GM19455 (cell line): ENCODE data around the gene DPF3.

Experiments used
- ATAC-seq: cut with Tn5 transposase; IDR thresholded peaks from one replicate; pipeline ENCODE4 v1.9.1; 2021; ENCODE audit not compliant: unreplicated experiment

Gene DPF3

DNA sequence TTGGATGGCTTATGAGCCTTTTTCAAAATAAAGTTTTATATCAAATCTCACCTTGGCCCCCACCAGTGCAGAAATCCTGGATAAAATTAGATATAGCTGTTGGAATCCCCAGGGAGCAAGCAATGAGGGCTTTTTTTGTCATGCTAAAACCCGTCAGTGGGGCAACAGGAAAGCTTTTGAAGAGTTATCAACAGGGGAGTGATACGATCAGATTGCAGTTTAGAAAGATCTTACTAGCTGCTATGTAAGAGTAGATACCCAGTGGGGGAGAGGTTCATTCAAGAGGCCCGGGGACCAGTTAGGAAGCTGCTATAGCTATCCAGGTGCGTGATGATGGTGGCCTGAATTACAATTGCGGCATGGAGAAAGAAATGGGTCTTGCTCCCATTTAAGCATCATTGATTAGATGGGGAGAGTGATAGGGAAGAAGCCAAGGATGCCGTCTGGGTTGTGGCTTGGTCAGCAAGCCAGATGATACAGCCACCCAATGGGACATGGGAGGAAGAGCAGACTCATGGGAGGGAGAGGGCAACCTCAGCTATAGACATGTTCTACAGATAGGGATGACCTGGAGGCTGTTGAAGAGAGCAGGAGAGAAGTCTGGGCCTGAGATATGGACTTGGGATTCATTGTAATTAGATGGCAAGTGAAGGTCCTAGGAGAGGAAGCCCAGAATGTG lies 272.4 kb downstream of the DPF3 start:
- no peak for ATAC-seq

DNA sequence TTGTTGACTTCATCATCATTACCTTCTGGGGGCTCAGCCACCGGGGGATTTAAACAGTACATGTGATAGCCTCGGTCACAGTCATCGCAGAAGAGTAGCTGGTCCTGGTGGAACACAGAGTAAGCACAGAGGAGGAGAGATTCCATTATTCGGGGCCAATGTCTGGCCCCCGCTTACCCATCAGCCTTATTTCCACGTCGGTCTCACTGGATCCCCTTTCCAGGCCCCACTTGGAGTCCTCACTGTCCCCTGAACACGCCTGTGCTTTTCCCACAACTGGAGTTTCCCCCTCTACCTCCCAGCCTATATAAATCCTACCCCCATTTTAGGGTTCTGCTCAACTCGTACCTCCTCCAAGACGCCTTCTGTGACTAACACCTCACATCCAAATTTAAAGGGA lies 274.0 kb downstream of the DPF3 start:
- no peak for ATAC-seq

DNA sequence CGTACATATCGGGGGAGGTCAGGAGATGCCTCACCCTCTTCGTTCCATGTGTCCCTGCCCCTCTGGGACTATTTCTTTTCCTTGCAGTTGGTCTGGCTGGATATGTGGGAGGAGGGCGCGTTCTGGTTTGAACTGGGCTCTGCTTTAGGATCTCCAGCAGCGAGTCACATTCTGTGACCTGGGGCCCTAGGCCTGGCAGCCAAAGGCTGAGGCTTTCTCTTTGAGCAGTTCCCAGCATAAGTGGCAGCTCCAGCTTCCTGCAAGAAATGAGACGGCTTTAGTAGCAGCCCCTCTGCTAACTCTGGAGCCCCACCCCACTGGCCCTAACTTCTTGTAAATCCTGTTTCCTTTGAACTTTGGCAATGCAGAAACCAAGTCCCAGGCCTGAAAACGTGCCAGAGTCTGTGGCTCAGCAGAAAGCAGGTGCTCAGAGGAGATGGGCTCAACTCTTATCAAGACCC lies 274.8 kb downstream of the DPF3 start:
- no peak for ATAC-seq

DNA sequence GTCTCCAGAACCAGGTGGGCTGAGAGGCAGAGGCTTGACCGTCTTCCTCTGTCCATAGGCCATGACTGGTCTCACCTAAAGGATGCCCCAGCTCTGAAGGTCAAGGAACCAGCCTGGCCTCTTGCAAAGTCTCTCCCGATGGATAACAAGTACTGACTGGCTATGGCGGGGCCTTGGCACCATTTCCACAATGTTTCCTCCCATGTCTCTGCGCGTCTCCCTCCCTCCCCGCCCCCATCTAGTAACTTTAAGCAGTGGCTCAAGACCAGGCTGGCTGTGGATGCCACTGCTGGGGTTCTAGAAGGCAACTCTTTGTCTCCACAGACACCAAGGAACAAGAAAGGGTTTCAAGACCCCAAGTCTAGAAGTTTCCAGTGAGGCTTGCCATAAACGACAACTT lies 275.5 kb downstream of the DPF3 start:
- ATAC-seq = no peak

DNA sequence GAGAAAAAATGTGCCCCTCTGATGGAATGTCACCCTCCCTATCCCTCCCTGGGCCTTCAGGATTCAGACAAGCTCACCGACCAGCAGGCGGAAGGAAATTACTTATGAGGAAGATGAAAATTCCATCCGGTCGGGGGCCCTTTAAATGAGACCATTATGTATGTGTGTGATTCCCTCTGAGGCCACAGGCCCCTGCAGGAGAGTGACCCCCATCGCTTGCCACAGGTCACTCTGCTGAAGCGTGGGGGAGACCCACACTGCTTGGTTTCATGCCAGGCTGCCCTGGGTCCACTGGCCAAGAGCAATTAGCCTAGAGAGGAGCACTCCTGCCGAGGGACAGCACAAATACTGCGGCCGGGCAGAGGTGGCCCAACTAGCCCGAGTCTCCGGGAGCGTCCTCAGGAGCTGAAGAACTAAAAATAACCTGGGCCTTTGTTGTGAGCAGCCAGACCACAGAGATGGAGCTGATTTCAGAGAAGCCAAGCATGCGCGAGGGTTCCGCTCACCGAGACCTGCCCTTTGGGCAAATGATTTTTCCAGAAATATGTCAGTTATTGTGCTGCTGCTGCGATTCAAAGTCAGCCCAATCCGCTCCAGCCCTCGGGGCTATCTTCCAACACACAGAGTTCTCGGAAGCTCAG lies 276.4 kb downstream of the DPF3 start:
- ATAC-seq = no peak

DNA sequence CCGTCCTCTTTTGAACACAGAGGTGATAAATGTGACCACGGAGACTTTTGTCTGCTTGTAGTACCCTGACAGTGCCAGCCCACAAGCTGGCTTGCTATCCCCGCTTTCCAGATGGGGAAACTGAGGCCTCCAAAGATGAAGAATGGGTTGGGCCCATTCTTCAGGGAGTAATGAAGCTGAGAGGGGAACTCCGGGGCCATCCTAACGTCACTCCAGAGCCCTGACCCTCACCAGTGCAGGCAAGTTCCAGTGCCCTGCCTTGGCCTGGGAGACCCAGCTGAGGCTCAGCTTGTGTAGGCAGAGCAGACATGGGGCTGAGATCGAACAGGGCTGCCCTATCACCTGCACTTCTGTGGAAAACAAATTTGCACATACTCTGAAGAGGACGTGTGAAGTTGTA lies 277.1 kb downstream of the DPF3 start:
- no peak for ATAC-seq

DNA sequence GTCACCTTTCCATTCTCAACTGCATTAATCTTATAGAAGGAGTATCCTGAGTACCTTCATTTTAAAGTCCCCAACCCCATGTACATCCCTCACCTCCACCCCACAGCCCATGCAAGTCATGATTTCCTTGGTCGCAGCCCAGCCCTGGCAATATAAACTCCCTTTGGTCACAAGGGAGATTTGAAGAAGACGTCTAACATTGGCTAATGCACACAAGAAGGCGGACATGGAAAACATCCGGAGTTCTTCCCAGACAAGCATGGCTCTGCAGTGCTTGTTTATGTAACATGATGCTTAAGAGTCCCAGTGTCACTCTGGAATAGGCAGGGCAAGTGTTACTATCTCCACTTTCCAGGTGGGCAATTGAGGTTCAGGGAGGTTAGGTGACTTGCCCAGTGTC lies 277.6 kb downstream of the DPF3 start:
- no peak for ATAC-seq

DNA sequence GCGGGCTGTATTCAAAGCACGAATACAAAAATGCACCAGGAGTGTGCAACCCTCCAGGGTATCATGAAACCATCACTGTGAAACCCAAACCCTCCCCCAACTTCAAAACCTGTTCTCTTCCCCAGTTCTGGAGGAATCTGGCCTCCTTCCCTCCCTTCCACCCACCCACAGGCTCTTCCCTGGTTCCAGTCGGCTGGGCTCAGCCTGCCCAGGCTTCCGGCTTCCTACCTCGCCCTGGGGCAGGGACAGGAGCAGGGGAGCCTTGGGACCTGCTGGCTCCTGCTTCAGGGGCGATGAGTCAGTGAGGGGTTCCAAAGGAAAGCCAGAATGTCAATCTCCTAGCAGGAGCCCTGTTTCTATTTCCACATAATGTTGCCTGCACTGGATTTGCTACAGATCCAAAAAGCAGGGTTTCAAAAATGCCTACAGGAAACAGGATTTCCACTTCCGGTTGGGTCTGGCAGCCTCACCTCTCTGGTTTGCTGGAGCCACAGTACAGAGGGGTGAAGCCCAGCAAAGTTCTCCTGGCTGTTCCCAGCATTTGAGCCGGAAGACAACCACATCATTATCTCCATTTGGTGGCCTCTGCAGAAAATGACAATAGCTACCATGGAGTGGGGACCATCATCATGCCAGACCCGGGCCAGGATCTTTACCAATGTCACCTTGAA lies 278.3 kb downstream of the DPF3 start:
- ATAC-seq = no peak

DNA sequence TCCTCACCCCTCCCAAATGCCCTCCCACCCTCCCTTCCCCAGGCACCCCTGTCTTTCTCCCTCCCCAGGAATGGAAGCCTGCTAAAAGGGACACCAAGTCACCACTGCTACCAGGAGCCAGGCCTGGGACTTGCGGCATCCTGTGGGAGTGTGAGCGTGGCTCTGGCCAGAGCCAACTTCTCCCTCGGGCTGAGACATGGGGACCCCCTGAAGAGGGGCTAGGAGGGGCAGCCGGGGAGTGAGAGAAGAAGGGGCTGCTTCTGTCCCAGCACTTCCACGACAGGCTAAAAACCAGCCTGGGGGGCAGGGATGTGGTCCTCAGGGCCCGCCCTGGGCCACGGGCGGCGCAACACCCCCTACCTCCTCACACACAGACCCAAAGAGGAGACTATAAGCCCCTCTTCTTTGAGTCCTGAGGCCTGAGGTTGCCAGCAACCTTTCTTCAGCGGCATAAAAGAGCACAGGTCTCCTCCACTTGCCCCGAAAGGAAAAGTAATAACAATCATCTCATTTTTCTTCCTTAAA lies 278.9 kb downstream of the DPF3 start:
- ATAC-seq = no peak

DNA sequence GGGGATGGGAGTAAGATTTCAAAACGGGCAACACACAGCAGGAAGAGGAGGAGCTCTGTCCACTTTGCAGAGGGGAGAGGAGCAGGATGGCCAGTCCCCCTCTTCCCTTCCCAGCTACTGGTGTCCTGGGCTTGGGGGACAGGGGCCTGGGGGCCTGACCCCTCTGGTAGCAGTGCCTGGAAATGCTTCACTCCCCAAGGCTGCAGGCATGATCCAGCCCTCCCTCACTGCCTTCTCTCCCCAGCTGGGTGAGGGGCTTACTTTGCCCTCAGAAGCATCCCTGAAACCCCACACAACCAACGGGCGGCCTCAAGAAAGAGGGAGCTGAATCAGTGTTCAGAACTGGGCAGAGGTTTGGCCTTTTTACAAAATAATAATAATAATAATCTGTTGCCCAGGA lies 279.5 kb downstream of the DPF3 start:
- ATAC-seq = no peak

DNA sequence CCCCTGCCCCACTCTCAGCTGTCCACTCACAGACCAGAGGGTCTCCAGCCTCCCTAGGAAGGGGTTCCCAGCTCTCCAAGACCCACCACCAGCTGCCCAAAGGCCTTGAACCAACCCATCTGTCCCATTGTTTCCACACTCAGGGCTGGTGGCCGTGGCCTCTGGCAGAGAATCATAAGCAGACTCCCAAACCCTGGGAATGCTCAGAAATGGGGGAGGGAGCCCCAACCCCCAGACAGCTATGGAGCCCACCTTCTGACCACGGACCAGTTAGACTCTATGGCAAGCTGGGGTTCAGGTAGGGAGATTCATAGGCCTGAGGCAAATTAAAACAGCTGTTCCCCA lies 280.0 kb downstream of the DPF3 start:
- no peak for ATAC-seq

DNA sequence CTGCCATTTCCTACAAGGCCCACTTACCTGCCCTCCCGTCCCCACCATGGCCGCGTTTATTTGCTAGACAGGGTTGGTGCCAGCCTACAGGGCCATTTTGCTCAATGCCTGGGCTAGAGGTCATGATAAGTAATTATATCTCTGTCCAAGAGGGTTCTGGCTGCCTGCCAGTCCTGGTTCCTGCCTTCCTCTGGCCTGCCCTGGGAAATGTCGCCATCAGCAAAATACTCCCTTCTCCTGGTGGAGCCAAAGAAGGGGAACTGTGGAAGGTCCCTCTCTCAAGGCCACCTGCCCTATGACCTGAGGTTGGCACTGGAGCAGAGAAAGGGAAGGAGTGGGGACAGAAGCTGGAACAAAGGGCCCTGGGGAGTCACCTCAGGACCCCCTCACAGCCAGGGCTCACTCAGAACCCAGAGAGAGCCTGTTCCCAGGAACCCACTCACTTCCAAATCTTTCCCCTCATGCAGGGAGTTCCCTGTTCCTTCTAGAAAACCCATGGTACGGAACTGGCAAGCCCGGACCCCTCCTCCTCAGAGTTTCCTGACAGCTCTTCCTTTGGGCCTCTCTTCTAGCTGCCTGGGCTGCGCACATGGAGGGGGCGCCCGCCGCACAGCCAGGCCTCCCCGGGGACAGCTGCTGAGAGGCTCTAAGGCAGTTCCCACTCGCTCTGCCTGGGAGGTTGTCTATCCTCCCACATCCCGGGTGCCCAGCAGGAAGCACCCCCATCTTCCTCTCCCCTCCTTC lies 280.5 kb downstream of the DPF3 start:
- no peak for ATAC-seq

DNA sequence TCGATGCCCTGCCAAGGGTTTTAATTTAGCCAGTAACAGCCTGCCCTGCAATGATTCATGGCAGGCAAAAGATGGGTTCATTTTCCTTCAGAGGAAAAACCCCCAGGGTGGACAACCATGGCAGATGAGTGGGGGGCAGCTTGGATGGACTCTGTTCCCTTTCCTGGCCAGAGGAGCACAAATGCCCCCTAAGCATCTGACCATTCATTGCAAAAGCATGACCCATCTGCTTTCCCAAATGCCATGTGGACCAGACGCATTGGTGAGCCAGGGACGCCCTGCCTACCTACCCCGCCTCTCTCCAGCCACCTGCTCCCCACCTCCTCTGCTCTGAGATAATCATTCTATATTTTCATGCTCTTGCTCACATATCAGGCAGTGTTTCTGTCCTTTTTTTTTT lies 281.9 kb downstream of the DPF3 start:
- ATAC-seq = no peak

DNA sequence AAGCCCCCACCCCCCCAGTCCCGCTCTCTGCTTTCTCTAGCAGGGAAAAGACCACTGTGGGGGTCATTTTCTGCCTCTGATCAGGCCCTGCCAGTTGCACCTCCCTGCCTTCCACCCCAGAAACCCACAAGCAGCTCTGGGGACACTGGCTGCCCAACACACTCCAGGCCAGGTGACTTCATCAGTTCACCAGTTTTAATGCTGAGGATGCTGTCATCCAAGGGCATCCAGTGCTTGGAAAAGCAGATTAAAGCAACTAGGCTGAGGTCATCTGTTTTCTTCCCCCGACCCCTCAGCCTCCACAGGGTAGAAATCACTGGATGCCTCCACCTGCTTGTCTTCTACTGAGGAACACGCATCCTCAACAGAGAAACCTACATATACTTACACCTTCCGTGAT lies 282.4 kb downstream of the DPF3 start:
- ATAC-seq = no peak

DNA sequence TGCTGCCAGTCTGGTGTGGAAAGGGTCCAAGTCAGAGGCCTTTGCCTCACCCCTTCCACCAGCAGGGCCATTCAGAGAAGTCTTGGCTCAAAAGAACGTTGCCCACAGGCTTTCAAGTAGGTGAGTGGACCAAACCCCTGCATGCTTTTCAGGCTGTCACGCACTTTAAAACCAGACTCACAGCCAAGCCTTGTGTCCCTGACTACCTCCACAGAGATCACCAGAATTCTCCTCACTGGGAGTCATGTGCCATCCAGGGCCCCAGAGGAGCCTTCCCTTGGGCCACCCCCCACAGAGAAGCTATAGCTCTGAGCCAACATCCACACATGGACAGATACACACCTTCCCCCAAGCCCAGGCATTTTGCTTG lies 283.1 kb downstream of the DPF3 start:
- ATAC-seq = no peak

DNA sequence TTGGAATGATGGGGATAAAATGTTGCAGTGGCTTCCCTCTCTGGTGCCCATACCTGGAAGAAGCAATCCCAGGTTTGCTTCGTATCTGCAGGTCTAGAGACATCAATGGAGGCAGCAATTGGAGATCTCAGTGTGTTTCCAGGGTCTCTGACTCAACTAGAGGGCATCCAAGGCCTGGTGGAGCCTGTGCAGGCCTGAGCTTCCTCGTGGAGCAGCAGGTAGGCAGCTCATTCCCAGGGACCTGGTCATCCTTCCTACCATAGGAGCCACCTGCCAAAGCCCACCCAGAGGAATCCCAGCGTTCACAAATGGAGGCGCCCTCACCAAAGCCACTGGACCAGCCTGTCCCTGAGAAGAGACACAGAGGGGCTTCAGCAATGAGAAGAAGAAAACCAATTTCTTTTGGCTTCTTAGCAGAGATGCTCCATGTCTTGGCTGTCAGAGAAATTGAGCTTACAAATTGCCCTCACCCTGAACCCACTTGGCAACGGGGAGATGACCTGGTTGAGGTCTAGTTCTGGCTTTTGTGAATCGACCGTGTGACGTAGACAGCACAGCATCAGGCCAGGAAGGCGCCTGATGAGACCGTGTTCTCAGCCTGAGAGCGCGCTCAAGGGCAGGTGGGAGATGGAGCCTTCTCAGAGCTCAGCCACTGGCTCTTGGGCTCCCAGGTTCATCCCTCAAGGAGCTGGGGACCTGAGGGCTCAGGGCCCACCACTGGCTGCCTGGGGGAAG lies 283.6 kb downstream of the DPF3 start:
- no peak for ATAC-seq

DNA sequence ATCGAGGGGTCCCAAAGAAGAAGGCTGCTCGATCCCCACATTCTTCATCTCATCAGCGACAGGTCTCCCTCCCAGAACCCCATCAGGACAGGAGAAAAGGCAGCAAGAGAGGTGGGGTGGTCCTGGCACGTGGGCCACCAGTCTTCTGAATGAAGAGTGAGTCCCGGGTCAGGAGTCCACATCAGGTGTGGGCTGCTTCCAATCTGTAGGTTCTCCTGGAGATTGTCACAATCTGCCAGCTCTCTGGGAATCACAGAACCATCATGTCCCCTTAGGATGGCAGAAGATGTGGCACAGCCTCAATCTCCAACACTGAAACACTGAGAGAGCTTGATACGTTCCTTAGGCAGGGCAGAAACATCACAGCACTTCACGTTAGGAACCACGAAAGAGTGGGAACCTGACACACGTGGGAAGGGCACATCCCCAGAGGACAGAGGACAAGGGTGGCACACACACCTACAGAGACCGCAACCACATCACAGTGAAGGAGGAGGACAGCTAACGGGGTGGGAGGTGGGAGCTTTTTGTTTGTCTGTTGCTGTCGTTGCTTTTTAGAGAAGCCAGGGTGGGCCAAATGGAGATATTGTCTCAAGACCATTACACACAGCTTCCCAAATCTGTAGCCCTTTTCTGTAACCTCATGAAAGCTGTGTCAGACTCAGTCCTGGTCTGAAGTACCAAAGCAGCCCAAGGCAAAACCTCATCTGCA lies 284.5 kb downstream of the DPF3 start:
- ATAC-seq = no peak

DNA sequence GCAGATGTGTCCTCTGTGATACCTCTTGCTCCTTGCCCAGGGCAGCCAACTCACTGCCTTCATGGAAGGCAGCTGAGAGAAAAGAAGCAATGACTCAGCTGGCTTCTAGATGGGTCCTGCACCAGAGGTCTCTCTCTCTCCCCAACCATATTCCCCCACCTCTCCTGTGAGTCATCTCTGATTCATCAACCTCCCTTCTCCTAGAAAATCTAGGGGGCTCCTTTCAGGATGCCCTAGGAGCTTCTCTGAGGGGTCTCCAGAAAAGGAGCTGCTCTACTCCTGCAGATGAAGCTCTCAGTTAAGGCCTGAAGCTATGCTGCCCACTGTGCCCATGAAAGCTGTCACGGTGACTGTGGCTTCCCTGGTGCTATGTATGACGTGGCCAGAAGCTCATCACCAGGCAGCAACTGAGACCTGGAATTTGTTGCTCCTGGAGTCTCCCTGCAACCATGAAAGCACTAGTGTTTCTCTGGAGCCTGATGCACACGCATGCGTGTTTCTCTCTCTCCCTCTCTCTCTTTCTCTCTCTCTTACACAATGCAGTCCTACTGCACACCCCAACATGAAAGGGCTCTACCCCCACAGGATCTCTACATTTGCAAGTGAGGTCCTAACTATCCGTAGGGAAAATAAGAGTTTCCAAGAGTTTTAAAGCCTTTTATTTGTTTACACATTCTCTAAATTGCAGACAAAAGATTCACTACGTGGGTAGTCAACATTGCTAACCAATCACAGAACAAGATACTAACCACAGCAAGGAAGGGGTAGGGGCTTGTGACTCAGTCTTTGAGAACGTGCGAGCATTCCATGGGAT lies 285.3 kb downstream of the DPF3 start:
- no peak for ATAC-seq

DNA sequence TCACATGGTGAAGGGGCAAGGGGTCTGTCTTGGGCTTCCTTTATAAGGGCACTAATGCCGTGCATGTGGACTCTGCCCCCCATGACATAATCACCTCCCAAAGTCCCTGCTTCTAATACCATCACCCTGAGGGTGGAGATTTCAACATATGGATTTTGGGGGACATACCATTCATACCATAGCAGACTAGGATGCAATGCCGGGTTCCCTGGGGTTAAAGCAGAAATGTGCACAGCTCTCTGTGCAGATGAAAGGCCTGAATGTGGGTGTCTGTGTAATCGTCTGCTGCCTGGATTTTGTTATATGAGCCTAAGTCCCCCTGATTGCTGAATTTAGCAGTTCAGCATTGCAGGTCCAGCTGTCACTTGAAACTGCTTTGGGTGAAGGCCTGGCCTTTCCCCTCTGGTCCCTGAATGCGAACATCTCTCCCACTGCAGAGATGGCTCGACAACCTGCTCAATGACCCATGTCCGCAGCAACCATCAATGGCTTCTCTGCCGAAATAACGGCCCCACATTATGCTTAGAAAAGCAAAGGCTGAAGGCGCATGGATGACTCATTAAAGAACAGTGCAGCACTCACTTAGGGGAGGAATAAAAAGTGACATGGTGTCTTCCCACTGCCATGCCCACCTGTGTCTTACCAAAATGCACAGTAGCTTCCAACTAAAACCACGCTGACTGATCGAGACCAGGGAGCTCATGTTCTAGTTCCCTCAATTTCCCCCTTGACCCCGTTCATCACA lies 286.3 kb downstream of the DPF3 start:
- ATAC-seq = no peak
